Measurements from ENCODE around the gene FUT6. TPM values are rescaled to one million over a fixed set of nuclear protein-coding genes. Genes with fewer than 3 reads are reported as not detected.

Gene FUT6
- total RNA-seq, 2 experiments from 2014 or later = not detected

DNA sequence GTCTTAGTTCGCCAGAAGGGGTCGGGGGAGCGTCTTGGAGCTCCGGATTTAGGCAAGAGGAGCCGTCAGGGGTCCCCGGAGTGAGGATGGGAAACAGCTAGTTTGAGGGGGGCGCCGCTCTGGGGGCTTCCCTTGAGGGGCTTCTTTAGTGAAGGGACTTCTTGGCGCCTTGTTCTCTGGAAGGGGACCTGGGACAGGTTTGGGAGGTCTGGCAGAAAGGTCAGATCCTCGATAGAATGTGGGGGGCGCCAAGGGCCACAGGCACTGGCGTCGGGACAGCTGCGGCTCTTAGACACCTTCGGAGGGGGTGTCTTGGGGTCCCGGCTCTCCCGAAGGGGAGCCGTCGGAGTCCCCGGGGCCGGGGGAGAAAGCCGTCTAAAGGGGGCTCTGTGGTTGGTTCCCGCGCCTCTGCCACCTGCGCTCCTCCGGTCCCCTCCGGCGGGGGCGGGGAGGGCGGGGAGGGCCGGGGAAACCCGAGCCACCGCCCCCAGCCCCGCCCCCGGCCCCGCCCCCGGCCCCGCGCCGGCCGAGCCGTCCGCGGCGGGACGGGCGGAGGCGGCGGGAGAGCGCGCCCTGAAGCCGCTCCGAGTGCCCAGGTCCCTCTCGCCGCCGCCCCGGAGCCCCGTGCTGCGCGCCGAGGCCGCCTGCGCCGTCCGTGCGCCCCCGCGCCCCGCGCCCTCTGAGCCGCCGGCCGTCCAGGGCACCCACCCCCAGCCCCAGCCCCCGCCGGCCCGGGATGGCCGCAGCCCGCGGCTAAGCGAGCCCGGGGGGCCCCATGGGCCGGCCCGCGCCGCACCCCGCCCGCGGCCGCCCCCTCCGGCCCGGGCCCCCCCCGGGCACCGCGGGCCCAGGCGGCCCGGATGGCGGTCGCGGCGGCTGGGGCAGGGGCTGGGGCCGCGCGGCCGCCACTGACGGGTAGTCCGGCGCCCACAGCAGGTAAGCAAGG is 34.7 kb downstream of the FUT6 start, which contains the start of gene NRTN:
NRTN (plus strand) TSS at position 552 of the 946 bp plus-strand sequence. CDS start 19,099 bp downstream, outside the sequence.
- Histone ChIP-seq H3K36me3 (ENCODE audit: insufficient read depth, low read length) (no peaks in the 10 kb centered on the region), H3K4me1 (ENCODE audit: insufficient read depth, low read length, poor library complexity, severe bottlenecking) (peaks cover 17% of the 10 kb centered on the region), H3K79me2 (ENCODE audit: insufficient read depth, low read depth, low read length) (no peaks in the 10 kb centered on the region), H3K9me3 (ENCODE audit: low read length) (no peaks in the 10 kb centered on the region), H3K27ac (ENCODE audit: low read depth, low read length, poor library complexity, severe bottlenecking) (no peak within 1 kb of the TSS), H3K4me3 (ENCODE audit: low read depth, low read length, poor library complexity, severe bottlenecking) (peak within 1 kb of the TSS; percentile 55), H3K9me2 (ENCODE audit: insufficient read depth, low read length) (no peaks in the 10 kb centered on the region), H2AFZ (ENCODE audit: low read length) (peak within 1 kb of the TSS; percentile 93), H4K20me1 (ENCODE audit: insufficient read depth, low read length) (no peaks in the 10 kb centered on the region), H3K4me2 (ENCODE audit: low read length) (peak within 1 kb of the TSS; percentile 87)
- intact Hi-C loops (cut with micrococcal nuclease; ENCODE audit: unreplicated experiment) = loop anchor here (1.0 kb wide), 3 partner anchors 22 to 218 kb away; no protein-coding TSS in a partner anchor
- DNase-seq (ENCODE audit: low spot score) = peak; percentile 67
- no TSS peak for BruUV-seq (replicated peaks)
- POLR2A ChIA-PET = interaction anchor here (0.6 to 1.0 kb wide), 4 partner anchors 15 to 1651 kb away, joined by 3 to 5 read pairs (median 4); no protein-coding TSS in a partner anchor
- CTCF ChIA-PET (ENCODE audit: unreplicated experiment) = interaction anchor here (0.7 to 1.5 kb wide), 8 partner anchors 20 to 218 kb away, joined by 3 to 12 read pairs (median 4); partner anchors contain the start of genes NDUFA11 and VMAC
- no peak for TF ChIP-seq EZH2phosphoT487 (IDR thresholded peaks at IDR 0.05; ENCODE audit: borderline replicate concordance, low read depth, low read length)
- TF ChIP-seq, protein P1, sequence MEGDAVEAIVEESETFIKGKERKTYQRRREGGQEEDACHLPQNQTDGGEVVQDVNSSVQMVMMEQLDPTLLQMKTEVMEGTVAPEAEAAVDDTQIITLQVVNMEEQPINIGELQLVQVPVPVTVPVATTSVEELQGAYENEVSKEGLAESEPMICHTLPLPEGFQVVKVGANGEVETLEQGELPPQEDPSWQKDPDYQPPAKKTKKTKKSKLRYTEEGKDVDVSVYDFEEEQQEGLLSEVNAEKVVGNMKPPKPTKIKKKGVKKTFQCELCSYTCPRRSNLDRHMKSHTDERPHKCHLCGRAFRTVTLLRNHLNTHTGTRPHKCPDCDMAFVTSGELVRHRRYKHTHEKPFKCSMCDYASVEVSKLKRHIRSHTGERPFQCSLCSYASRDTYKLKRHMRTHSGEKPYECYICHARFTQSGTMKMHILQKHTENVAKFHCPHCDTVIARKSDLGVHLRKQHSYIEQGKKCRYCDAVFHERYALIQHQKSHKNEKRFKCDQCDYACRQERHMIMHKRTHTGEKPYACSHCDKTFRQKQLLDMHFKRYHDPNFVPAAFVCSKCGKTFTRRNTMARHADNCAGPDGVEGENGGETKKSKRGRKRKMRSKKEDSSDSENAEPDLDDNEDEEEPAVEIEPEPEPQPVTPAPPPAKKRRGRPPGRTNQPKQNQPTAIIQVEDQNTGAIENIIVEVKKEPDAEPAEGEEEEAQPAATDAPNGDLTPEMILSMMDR (conservative IDR thresholded peaks at IDR 0.05; ENCODE audit: low read length) = no peak

DNA sequence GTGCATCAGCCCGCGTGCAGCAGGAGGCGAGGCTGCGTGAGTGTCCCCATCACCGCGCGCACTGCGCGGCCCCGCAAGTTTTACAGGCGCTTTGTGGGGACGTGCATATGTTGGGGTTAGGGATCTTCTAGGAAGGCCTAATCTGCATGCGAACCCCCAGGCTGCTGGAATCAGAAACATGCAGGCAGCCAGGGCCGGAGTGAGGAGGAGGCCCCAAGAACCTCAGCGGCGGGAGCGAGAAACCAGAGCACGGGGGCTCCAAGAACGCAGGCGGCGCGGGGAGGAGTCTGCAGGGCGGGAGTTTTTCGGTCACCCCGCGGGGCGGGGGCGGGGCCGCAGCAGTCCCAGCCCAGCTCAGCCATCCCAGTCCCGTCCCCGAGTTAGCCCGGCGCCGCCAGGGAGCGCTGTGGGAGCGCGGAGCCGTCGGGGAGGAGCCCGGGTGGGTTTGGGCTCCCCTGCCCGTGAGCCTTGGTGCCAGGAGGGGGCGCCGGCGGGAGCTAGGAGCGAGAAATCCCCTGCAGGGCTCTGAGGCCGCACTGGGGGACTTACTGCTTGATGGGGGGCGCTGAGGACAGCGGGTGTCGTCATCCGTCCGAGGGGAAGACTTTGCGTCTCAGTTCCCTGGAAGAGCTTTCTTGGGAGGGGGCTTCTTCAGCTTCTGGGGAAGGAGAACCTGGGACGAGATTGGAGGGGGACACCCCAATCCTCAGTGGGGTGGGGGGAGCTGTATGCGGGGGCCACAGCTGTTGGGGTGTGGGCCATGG is 35.6 kb downstream of the FUT6 start:
- peak overlapping the region; percentile 93 for H2AFZ ChIP-seq (ENCODE audit: low read length)
- H3K4me3 ChIP-seq (ENCODE audit: low read depth, low read length, poor library complexity, severe bottlenecking) = peak overlapping the region; percentile 55
- BruUV-seq (replicated peaks) = no TSS peak
- DNase-seq (ENCODE audit: low spot score) = peak; percentile 93
- CTCF ChIA-PET (ENCODE audit: unreplicated experiment) = interaction anchor here (0.6 to 1.5 kb wide), 10 partner anchors 21 to 219 kb away, joined by 3 to 12 read pairs (median 4); partner anchors contain the start of genes NDUFA11 and VMAC
- H3K27ac ChIP-seq (ENCODE audit: low read depth, low read length, poor library complexity, severe bottlenecking) = no peak overlapping the region
- intact Hi-C loops (cut with micrococcal nuclease; ENCODE audit: unreplicated experiment) = loop anchor here (1.0 kb wide), 3 partner anchors 22 to 218 kb away; no protein-coding TSS in a partner anchor
- no peaks in the 10 kb centered on the region for H3K9me3 ChIP-seq (ENCODE audit: low read length)
- POLR2A ChIA-PET = interaction anchor here (0.6 to 1.0 kb wide), 4 partner anchors 16 to 1652 kb away, joined by 3 to 5 read pairs (median 4); no protein-coding TSS in a partner anchor
- H4K20me1 ChIP-seq (ENCODE audit: insufficient read depth, low read length) = no peaks in the 10 kb centered on the region
- TF ChIP-seq, protein P1 (conservative IDR thresholded peaks at IDR 0.05; ENCODE audit: low read length) = peak; percentile 100
- no peak for TF ChIP-seq EZH2phosphoT487 (IDR thresholded peaks at IDR 0.05; ENCODE audit: borderline replicate concordance, low read depth, low read length)
- H3K36me3 ChIP-seq (ENCODE audit: insufficient read depth, low read length) = no peaks in the 10 kb centered on the region
- peak overlapping the region; percentile 87 for H3K4me2 ChIP-seq (ENCODE audit: low read length)
- H3K9me2 ChIP-seq (ENCODE audit: insufficient read depth, low read length) = no peaks in the 10 kb centered on the region
- H3K4me1 ChIP-seq (ENCODE audit: insufficient read depth, low read length, poor library complexity, severe bottlenecking) = peaks cover 17% of the 10 kb centered on the region
- no peaks in the 10 kb centered on the region for H3K79me2 ChIP-seq (ENCODE audit: insufficient read depth, low read depth, low read length)
